HL-60 (cell line): ENCODE data around the gene PAPPA.

Experiments
- DNase-seq, 2 experiments: peaks; one replicate each; pipeline ENCODE4 v3.0.0-alpha.2; 2010 to 2020; ENCODE audit warnings: low read depth in 1 of 2, low spot score in 1 of 2
- H3K27ac ChIP-seq: fragments of 250-450 bp; sonication (Bioruptor Pico); replicated peaks from 2 replicates; pipeline ENCODE4 v1.5.1; 2020; ENCODE audit warnings: mild to moderate bottlenecking, moderate library complexity
- H3K27me3 ChIP-seq: fragments of 250-450 bp; sonication (Bioruptor Pico); 2 replicates; pipeline ENCODE4 v1.5.1; 2021; ENCODE audit warnings: mild to moderate bottlenecking, moderate library complexity; ENCODE audit not compliant: insufficient read depth, poor library complexity, severe bottlenecking
- H3K4me3 ChIP-seq: replicated peaks from 2 replicates; pipeline ENCODE4 v1.5.1; 2011; ENCODE audit warnings: mild to moderate bottlenecking, control low read depth, low read length; ENCODE audit not compliant: insufficient read depth
- CTCF ChIP-seq: IDR thresholded peaks from one replicate; pipeline ENCODE4 v1.5.1; 2011; ENCODE audit warnings: low read length, control low read depth, inconsistent platforms; ENCODE audit not compliant: insufficient read depth
- GABPA ChIP-seq: IDR thresholded peaks from 2 replicates; pipeline ENCODE4 v1.6.1; 2012; ENCODE audit warnings: low read depth
- POLR2AphosphoS5 ChIP-seq: IDR thresholded peaks from 2 replicates; pipeline ENCODE4 v1.6.1; 2012; ENCODE audit warnings: low read depth
- REST ChIP-seq: IDR thresholded peaks from 2 replicates; pipeline ENCODE4 v1.6.1; 2012; ENCODE audit warnings: low read depth; ENCODE audit not compliant: insufficient replicate concordance
- SPI1 ChIP-seq: IDR thresholded peaks from 2 replicates; pipeline ENCODE4 v1.6.1; 2012; ENCODE audit warnings: low read depth, mild to moderate bottlenecking, borderline replicate concordance

The PAPPA gene

GRCh38 chr9:116279230-116279629, 125.6 kb downstream of the PAPPA start:
- Histone ChIP-seq H3K27ac (no peak overlapping the region), H3K4me3 (no peak overlapping the region), H3K27me3 (no peaks in the 10 kb centered on the region)

GRCh38 chr9:116280529-116280928, 126.9 kb downstream of the PAPPA start:
- DNase-seq: no peak
- TF ChIP-seq POLR2AphosphoS5: no peak
- TF ChIP-seq CTCF: no peak
- no peak for TF ChIP-seq REST
- TF ChIP-seq GABPA: no peak
- no peak for TF ChIP-seq SPI1
- no peak overlapping the region for H3K4me3 ChIP-seq
- H3K27me3 ChIP-seq: no peaks in the 10 kb centered on the region
- no peak overlapping the region for H3K27ac ChIP-seq

More at GRCh38 chr9:116279230-116279629, 125.6 kb downstream of the PAPPA start:
- TF ChIP-seq REST (no peak), SPI1 (no peak), GABPA (no peak), CTCF (no peak), POLR2AphosphoS5 (no peak)
- no peak for DNase-seq

GRCh38 chr9:116282597-116282996, 129.0 kb downstream of the PAPPA start:
- Histone ChIP-seq H3K4me3 (no peak overlapping the region), H3K27me3 (no peaks in the 10 kb centered on the region), H3K27ac (no peak overlapping the region)
- no peak for DNase-seq
- TF ChIP-seq GABPA (no peak), SPI1 (no peak), REST (no peak), CTCF (no peak), POLR2AphosphoS5 (no peak)
